ENCODE data around the gene ESPNL.

ESPNL gene

DNA sequence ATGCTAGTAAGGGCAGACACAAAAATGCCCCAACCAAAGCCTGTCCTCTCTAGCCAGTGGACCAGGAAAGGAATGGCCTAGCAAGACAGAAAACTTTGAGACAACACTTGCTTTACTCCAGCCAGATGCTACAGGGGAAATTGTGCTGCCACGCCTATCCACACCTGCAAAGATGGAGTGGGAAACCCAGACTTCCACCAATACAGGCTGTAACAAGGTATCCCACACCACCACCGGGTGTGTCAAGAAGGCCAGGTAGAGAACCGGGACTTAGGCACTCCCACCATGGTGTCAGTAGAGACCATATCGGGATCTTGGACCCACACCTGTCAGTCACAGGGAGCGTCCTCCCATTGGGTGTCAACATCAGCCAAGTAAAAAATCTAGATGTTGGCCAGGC is 16.2 kb upstream of the ESPNL start:
- peaks cover 23 to 44% (median 42%) of the 10 kb centered on the region in 3 donors for H3K36me3 ChIP-seq
- TF ChIP-seq, protein P1, sequence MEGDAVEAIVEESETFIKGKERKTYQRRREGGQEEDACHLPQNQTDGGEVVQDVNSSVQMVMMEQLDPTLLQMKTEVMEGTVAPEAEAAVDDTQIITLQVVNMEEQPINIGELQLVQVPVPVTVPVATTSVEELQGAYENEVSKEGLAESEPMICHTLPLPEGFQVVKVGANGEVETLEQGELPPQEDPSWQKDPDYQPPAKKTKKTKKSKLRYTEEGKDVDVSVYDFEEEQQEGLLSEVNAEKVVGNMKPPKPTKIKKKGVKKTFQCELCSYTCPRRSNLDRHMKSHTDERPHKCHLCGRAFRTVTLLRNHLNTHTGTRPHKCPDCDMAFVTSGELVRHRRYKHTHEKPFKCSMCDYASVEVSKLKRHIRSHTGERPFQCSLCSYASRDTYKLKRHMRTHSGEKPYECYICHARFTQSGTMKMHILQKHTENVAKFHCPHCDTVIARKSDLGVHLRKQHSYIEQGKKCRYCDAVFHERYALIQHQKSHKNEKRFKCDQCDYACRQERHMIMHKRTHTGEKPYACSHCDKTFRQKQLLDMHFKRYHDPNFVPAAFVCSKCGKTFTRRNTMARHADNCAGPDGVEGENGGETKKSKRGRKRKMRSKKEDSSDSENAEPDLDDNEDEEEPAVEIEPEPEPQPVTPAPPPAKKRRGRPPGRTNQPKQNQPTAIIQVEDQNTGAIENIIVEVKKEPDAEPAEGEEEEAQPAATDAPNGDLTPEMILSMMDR (IDR thresholded peaks at IDR 0.05) = no peak
- intact Hi-C loops (cut with DNase I; ENCODE audit: low total_unique reads) = loop anchor here (10.0 kb wide), 1 partner anchor 111 kb away; no protein-coding TSS in a partner anchor

GRCh38 chr2:238084761-238085160 is 15.4 kb upstream of the ESPNL start:
- no peaks in the 10 kb centered on the region for H3K27me3 ChIP-seq
- H3K27ac ChIP-seq = no peak overlapping the region
- TF ChIP-seq, protein P1 (IDR thresholded peaks at IDR 0.05) = no peak
- peaks cover 23 to 44% (median 42%) of the 10 kb centered on the region in 3 donors for H3K36me3 ChIP-seq
- no peaks in the 10 kb centered on the region for H3K4me1 ChIP-seq
- intact Hi-C loops (cut with DNase I; ENCODE audit: low total_unique reads) = loop anchor here (10.0 kb wide), 1 partner anchor 110 kb away; no protein-coding TSS in a partner anchor
- no peak for DNase-seq
- no peak overlapping the region for H3K4me3 ChIP-seq
- no peaks in the 10 kb centered on the region for H3K9me3 ChIP-seq

More for the DNA sequence above, 16.2 kb upstream of the ESPNL start:
- Histone ChIP-seq H3K4me1 (no peaks in the 10 kb centered on the region), H3K27ac (no peak overlapping the region), H3K27me3 (no peaks in the 10 kb centered on the region), H3K9me3 (no peaks in the 10 kb centered on the region), H3K4me3 (no peak overlapping the region)
- DNase-seq = no peak

DNA sequence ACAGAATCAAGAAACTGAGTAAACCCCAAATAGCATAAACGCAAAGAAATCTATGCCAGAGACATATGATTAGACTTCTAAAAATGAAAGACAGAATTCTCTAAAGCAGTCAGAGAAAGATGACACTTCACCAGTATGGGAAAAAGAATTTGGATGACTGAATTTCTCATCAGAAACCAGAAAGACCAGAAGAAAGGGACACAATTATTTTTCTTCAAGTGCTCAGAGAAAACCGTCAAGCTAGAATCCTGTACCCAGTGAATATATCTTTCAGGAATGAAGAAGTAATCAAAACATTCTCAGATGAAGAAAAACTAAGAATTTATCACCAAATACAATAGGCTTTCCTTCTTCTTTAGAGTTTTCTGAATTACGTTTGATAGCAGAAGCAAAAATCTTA is 14.2 kb upstream of the ESPNL start:
- TF ChIP-seq, protein P1 (IDR thresholded peaks at IDR 0.05) = no peak
- Histone ChIP-seq H3K4me3 (no peak overlapping the region), H3K27me3 (no peaks in the 10 kb centered on the region), H3K36me3 (peaks cover 23 to 37% (median 33%) of the 10 kb centered on the region in 3 donors), H3K4me1 (no peaks in the 10 kb centered on the region), H3K9me3 (no peaks in the 10 kb centered on the region), H3K27ac (no peak overlapping the region)
- intact Hi-C loops (cut with DNase I; ENCODE audit: low total_unique reads) = loop anchor here (10.0 kb wide), 1 partner anchor 109 kb away; no protein-coding TSS in a partner anchor
- DNase-seq = no peak

- intact Hi-C loops (cut with DNase I; ENCODE audit: low total_unique reads) = loop anchor here (10.0 kb wide), 1 partner anchor 108 kb away; no protein-coding TSS in a partner anchor
- H3K27ac ChIP-seq = no peak overlapping the region
- no peaks in the 10 kb centered on the region for H3K4me1 ChIP-seq
- no peaks in the 10 kb centered on the region for H3K27me3 ChIP-seq
- no peaks in the 10 kb centered on the region for H3K9me3 ChIP-seq
- TF ChIP-seq, protein P1 (IDR thresholded peaks at IDR 0.05) = no peak
- H3K36me3 ChIP-seq = peaks cover 19 to 35% (median 22%) of the 10 kb centered on the region in 3 donors
- DNase-seq = no peak
- H3K4me3 ChIP-seq = no peak overlapping the region
Measured at GRCh38 chr2:238087211-238087610, 12.9 kb upstream of the ESPNL start.

- peaks cover 0 to 35% (median 7%) of the 10 kb centered on the region in 3 donors for H3K36me3 ChIP-seq
- H3K4me1 ChIP-seq = no peaks in the 10 kb centered on the region
- no peak overlapping the region for H3K27ac ChIP-seq
- H3K4me3 ChIP-seq = no peak overlapping the region
- intact Hi-C loops (cut with DNase I; ENCODE audit: low total_unique reads) = no loop called here
- H3K27me3 ChIP-seq = no peaks in the 10 kb centered on the region
- DNase-seq = no peak
- TF ChIP-seq, protein P1 (IDR thresholded peaks at IDR 0.05) = no peak
- H3K9me3 ChIP-seq = no peaks in the 10 kb centered on the region
Measured at GRCh38 chr2:238090887-238091286, 9.3 kb upstream of the ESPNL start.
